Panc1 (cell line): Measurements from ENCODE around the gene FAM120B.

Source experiments
- POLR2AphosphoS5 ChIP-seq: IDR thresholded peaks from 2 replicates; pipeline ENCODE4 v1.6.1; 2012; ENCODE audit warnings: mild to moderate bottlenecking, low read depth, low read length, moderate library complexity
- REST ChIP-seq, 2 experiments: IDR thresholded peaks; 2 replicates each; pipeline ENCODE4 v1.6.1; 2011 to 2012; ENCODE audit warnings: low read depth in 2 of 2, control low read depth in 1 of 2, low read length in 1 of 2, mild to moderate bottlenecking in 1 of 2, moderate library complexity in 1 of 2; ENCODE audit not compliant: insufficient read depth in 1 of 2
- TF ChIP-seq, protein P1 (sequence below): fragments of 450-650 bp; IDR thresholded peaks from 2 replicates; pipeline ENCODE4 v1.5.1; 2017; ENCODE audit warnings: mild to moderate bottlenecking

GRCh38 chr6:170269151-170269845 is 37.3 kb upstream of the FAM120B start:
- TF ChIP-seq, protein P1, sequence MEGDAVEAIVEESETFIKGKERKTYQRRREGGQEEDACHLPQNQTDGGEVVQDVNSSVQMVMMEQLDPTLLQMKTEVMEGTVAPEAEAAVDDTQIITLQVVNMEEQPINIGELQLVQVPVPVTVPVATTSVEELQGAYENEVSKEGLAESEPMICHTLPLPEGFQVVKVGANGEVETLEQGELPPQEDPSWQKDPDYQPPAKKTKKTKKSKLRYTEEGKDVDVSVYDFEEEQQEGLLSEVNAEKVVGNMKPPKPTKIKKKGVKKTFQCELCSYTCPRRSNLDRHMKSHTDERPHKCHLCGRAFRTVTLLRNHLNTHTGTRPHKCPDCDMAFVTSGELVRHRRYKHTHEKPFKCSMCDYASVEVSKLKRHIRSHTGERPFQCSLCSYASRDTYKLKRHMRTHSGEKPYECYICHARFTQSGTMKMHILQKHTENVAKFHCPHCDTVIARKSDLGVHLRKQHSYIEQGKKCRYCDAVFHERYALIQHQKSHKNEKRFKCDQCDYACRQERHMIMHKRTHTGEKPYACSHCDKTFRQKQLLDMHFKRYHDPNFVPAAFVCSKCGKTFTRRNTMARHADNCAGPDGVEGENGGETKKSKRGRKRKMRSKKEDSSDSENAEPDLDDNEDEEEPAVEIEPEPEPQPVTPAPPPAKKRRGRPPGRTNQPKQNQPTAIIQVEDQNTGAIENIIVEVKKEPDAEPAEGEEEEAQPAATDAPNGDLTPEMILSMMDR = no peak
- no peak for TF ChIP-seq POLR2AphosphoS5
- TF ChIP-seq REST (IDR thresholded peaks at IDR 0.05; ENCODE audit: insufficient read depth in 1 of 2, low read depth in 2 of 2, low read length in 1 of 2) = no peak
